MM.1S (cell line): ENCODE data around the gene MAEA.

ENCODE experiments used
- EZH2 ChIP-seq: fragments of 300-600 bp; sonication (generic); optimal IDR thresholded peaks from 2 replicates; pipeline ENCODE3; 2017; ENCODE audit warnings: low read depth, mild to moderate bottlenecking, antibody characterized with exemption, low read length, mixed read lengths
- TF ChIP-seq, protein P1 (sequence below): fragments of 300-600 bp; sonication (generic); IDR thresholded peaks from 2 replicates; pipeline ENCODE4 v1.5.1; 2016; ENCODE audit warnings: antibody characterized with exemption, low read length, mixed read lengths

DNA sequence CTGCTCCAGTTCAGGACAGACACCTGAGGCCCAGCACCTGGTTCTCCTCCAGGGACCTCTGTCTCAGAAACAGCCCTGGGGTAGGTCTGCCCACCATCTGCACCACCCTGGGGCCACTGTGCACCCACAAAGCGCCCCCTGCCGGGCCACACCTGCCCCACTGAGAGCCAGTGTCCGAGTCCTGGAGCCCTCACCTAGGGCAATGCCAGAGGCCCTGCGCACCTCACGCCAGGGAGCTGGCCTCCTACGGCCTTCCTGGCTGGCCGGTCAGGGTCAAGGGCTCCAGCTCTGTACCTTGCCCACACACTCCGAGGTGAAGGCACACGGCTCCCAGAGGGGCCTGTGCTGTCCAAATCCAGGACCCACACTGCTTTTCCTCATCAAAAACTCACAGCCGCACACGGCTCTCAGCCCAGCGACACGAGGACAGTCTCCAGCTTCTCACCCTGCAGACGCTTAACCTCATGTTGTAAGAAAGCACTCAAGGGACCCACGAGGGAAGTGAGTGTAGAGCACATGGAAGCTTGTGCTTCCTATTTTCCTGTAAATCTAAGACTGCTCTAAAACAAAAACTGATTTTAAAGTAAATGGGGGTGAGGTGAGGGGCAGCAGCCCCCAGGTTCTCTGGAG, 46.1 kb upstream of the MAEA start:
- TF ChIP-seq, protein P1, sequence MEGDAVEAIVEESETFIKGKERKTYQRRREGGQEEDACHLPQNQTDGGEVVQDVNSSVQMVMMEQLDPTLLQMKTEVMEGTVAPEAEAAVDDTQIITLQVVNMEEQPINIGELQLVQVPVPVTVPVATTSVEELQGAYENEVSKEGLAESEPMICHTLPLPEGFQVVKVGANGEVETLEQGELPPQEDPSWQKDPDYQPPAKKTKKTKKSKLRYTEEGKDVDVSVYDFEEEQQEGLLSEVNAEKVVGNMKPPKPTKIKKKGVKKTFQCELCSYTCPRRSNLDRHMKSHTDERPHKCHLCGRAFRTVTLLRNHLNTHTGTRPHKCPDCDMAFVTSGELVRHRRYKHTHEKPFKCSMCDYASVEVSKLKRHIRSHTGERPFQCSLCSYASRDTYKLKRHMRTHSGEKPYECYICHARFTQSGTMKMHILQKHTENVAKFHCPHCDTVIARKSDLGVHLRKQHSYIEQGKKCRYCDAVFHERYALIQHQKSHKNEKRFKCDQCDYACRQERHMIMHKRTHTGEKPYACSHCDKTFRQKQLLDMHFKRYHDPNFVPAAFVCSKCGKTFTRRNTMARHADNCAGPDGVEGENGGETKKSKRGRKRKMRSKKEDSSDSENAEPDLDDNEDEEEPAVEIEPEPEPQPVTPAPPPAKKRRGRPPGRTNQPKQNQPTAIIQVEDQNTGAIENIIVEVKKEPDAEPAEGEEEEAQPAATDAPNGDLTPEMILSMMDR: no peak
- no peak for TF ChIP-seq EZH2
